AG09319 (cell line): Measurements from ENCODE around the gene TLCD3A.

ENCODE experiments used
- DNase-seq: peaks from one replicate; pipeline ENCODE4 v3.0.0-alpha.2; 2010; ENCODE audit warnings: low read depth; ENCODE audit errors: extremely low read depth
- TF ChIP-seq, protein P1 (sequence below): IDR thresholded peaks from 2 replicates; pipeline ENCODE4 v1.5.1; 2011; ENCODE audit warnings: low read depth, mild to moderate bottlenecking, inconsistent platforms, low read length, moderate library complexity

TLCD3A gene

GRCh38 chr17:732902-733720 is 715 bp downstream of the TLCD3A start:
- TF ChIP-seq, protein P1, sequence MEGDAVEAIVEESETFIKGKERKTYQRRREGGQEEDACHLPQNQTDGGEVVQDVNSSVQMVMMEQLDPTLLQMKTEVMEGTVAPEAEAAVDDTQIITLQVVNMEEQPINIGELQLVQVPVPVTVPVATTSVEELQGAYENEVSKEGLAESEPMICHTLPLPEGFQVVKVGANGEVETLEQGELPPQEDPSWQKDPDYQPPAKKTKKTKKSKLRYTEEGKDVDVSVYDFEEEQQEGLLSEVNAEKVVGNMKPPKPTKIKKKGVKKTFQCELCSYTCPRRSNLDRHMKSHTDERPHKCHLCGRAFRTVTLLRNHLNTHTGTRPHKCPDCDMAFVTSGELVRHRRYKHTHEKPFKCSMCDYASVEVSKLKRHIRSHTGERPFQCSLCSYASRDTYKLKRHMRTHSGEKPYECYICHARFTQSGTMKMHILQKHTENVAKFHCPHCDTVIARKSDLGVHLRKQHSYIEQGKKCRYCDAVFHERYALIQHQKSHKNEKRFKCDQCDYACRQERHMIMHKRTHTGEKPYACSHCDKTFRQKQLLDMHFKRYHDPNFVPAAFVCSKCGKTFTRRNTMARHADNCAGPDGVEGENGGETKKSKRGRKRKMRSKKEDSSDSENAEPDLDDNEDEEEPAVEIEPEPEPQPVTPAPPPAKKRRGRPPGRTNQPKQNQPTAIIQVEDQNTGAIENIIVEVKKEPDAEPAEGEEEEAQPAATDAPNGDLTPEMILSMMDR, result no peak
- DNase-seq, result no peak

DNA sequence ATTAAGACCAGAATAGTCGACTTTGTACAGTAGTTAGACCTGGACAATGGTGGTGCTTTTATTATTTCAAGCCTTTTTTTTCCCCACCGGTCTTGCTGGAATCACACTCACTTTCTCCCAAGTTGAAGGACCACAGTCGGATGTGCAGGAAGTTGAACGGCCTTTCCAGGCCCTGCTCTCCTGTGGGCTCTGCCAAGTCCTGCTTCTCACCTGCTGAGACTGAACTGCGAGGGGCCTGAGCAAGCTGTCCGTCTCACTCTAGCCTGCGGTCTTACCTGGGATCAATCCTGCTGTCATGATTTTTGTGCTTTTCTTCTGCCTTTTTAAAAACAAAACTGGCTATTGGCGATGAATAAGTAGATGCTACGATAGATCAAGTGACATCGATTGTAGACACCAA is 1.3 kb downstream of the TLCD3A start:
- TF ChIP-seq, protein P1, result no peak
- no peak for DNase-seq

GRCh38 chr17:737561-738113 is 5.2 kb downstream of the TLCD3A start:
- TF ChIP-seq, protein P1, result no peak
- no peak for DNase-seq

DNA sequence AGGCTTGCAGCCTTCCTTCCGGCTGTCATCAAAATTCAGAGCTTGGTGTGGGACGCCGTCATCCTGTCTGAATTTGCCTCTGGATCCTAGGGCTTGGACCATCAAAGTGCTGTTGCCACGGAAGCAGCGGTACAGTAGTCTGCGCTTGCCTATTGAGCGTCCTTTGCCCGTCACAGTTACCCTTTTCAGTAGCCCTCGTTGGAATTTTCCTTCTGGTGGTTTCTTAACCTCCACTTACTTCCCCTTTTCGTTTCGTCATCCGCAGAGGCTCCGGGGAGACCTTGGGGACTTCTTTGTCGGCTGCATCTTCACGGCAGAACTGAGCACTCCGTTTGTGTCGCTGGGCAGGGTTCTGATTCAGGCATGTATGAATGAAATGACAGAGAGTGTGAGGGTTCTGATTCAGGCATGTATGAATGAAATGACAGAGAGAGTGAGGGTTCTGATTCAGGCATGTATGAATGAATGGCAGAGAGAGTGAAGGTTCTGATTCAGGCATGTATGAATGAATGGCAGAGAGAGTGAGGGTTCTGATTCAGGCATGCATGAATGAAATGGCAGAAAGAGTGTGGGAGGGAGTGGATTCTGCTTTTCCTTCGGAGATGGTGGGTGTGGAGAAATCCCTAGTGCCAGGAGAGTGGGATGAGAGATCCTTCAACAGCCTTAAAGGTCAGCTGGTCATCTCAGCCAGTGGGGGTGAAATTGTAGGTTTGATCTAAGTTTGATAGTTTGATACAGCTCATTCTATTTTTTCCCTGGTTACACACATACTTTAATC is 8.0 kb downstream of the TLCD3A start:
- no peak for DNase-seq
- TF ChIP-seq, protein P1, result no peak

- TF ChIP-seq, protein P1, result no peak
- no peak for DNase-seq
Measured at GRCh38 chr17:742147-742793, 9.9 kb downstream of the TLCD3A start.

GRCh38 chr17:743139-743538 is 10.7 kb downstream of the TLCD3A start:
- TF ChIP-seq, protein P1, result no peak
- no peak for DNase-seq
